Tibial artery (tissue), 4 donors: ENCODE data around the gene MKNK2.
"Not testable (repeated sequence)": the region's sequence is repeated elsewhere in the genome, so short reads cannot be mapped to it uniquely, and the experiment has no call there.

Experiments used
- DNase-seq, 2 donors: peaks; one replicate each; pipeline ENCODE4 v3.0.0-alpha.2; 2019
- H3K27ac ChIP-seq, 2 donors: fragments of 200-600 bp; sonication (generic) in 1 of 2; 1 replicate in 1 of 2; 2 replicates in 1 of 2; pipeline ENCODE4 v1.5.1; 2018 to 2019; ENCODE audit warnings: mild to moderate bottlenecking in 1 of 2
- H3K27me3 ChIP-seq, 2 donors: fragments of 200-600 bp; sonication (generic) in 1 of 2; one replicate each; pipeline versions ENCODE4 v1.5.1 to v1.6.0; 2016 to 2019
- H3K36me3 ChIP-seq, 3 donors: fragments of 200-600 bp; sonication (generic) in 2 of 3; one replicate each; pipeline ENCODE4 v1.5.1; 2016 to 2019; ENCODE audit warnings: mild to moderate bottlenecking in 2 of 3
- H3K4me1 ChIP-seq, 4 donors: fragments of 200-600 bp; sonication (generic) in 2 of 4; 1 replicate in 3 of 4; 2 replicates in 1 of 4; pipeline ENCODE4 v1.5.1; 2016 to 2019
- H3K4me3 ChIP-seq, 2 donors: fragments of 200-600 bp; sonication (generic) in 1 of 2; 1 replicate in 1 of 2; 2 replicates in 1 of 2; pipeline ENCODE4 v1.5.1; 2018 to 2019; ENCODE audit warnings: mild to moderate bottlenecking in 2 of 2
- H3K9me3 ChIP-seq, 3 donors: fragments of 200-600 bp; sonication (generic) in 1 of 3; one replicate each; pipeline ENCODE4 v1.5.1; 2016 to 2019
- intact Hi-C: fragments of 100-400 bp; cut with DNase I; formaldehyde crosslinking; loops from one replicate; pipeline ENCODE4 v1.15.0; 2023; ENCODE audit warnings: low total_unique reads
- TF ChIP-seq, protein P1 (sequence below), 2 experiments: fragments of 200-600 bp in 1 of 2; fragments of 450-650 bp in 1 of 2; IDR thresholded peaks; one replicate each; pipeline ENCODE4 v1.5.1; 2017 to 2019; ENCODE audit warnings: antibody characterized with exemption in 2 of 2, mild to moderate bottlenecking in 1 of 2, moderate library complexity in 1 of 2

The MKNK2 gene

DNA sequence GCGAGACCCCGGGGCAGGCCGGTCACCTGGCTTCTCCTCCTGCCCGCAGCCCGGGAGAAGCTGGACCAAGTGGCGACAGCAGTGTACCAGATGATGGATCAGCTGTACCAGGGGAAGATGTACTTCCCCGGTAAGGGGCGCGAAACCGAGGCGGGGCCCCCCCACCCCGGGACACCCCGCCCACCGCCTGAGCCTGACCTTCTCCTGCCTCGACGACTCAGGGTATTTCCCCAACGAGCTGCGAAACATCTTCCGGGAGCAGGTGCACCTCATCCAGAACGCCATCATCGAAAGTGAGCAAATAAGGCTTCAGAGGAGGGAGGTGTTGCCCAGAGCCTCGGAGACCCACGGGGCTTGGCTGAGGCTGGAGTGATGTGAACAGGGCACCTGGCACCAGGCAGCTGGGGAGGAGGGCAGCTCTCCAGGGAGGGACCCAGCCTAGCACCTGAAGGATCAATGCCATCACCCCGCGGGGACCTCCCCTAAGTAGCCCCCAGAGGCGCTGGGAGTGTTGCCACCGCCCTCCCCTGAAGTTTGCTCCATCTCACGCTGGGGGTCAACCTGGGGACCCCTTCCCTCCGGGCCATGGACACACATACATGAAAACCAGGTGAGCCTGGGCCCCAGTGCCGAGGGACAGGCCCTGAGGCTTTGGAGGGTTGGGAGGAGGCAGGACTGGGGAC is 46.3 kb upstream of the MKNK2 start:
- peak in 1 of 2 donors; percentile 32 for DNase-seq
- Histone ChIP-seq H3K4me1 (peaks cover 4 to 42% (median 31%) of the 10 kb centered on the region in 4 donors), H3K4me3 (peak overlapping the region; percentile 55 to 90), H3K9me3 (no peaks in the 10 kb centered on the region), H3K36me3 (peaks cover 12 to 46% (median 31%) of the 10 kb centered on the region in 3 donors), H3K27me3 (no peaks in the 10 kb centered on the region), H3K27ac (peak overlapping the region; percentile 66 to 87)
- TF ChIP-seq, protein P1, sequence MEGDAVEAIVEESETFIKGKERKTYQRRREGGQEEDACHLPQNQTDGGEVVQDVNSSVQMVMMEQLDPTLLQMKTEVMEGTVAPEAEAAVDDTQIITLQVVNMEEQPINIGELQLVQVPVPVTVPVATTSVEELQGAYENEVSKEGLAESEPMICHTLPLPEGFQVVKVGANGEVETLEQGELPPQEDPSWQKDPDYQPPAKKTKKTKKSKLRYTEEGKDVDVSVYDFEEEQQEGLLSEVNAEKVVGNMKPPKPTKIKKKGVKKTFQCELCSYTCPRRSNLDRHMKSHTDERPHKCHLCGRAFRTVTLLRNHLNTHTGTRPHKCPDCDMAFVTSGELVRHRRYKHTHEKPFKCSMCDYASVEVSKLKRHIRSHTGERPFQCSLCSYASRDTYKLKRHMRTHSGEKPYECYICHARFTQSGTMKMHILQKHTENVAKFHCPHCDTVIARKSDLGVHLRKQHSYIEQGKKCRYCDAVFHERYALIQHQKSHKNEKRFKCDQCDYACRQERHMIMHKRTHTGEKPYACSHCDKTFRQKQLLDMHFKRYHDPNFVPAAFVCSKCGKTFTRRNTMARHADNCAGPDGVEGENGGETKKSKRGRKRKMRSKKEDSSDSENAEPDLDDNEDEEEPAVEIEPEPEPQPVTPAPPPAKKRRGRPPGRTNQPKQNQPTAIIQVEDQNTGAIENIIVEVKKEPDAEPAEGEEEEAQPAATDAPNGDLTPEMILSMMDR (IDR thresholded peaks at IDR 0.05), result no peak
- intact Hi-C loops, result no loop called here

GRCh38 chr19:2096480-2097202 is 45.6 kb upstream of the MKNK2 start, which contains the start of gene IZUMO4:
TSS of gene IZUMO4 (plus strand) at chr19:2096915. CDS start at chr19:2096946, 31 bp downstream.
- peak; percentile 97 to 100 for DNase-seq
- peaks cover 7 to 41% (median 25%) of the 10 kb centered on the region in 3 donors for H3K36me3 ChIP-seq
- intact Hi-C loops, result no loop called here
- H3K4me1 ChIP-seq, result peaks cover 4 to 49% (median 35%) of the 10 kb centered on the region in 4 donors
- no peaks in the 10 kb centered on the region for H3K27me3 ChIP-seq
- TF ChIP-seq, protein P1 (IDR thresholded peaks at IDR 0.05), result peak; percentile 41 to 44
- H3K27ac ChIP-seq, result peak within 1 kb of the TSS; percentile 90 to 97
- no peaks in the 10 kb centered on the region for H3K9me3 ChIP-seq
- peak within 1 kb of the TSS; percentile 63 to 90 for H3K4me3 ChIP-seq

DNA sequence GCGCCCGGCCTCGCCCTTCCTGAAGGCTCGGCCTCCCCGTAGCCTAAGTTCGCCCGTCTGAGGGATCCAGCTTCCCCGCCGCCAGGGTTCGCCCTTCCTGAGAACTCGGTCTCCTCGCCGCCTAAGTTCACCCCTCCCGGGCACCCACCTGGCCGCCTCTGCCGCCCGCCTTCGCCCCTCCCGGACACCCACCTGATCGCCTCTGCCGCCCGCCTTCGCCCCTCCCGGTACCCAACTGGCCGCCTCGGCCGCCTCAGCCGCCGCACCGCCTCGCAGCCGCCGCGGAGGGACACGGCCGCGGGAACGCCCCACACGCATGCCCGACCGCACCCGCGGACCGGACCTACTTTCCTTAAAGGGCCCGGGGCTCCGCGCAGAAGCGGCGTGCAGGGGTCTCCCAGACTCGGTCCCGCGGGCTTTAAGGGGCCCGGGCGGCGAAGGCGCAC is 45.0 kb upstream of the MKNK2 start, which contains the start of gene MOB3A:
TSS of gene MOB3A (minus strand) at position 293 of the 446 bp plus-strand sequence. CDS start 17,766 bp downstream, outside the sequence.
- peak within 1 kb of the TSS; percentile 63 to 90 for H3K4me3 ChIP-seq
- intact Hi-C loops, result no loop called here
- H3K27me3 ChIP-seq, result no peaks in the 10 kb centered on the region
- no peaks in the 10 kb centered on the region for H3K9me3 ChIP-seq
- peaks cover 4 to 55% (median 40%) of the 10 kb centered on the region in 4 donors for H3K4me1 ChIP-seq
- TF ChIP-seq, protein P1 (IDR thresholded peaks at IDR 0.05), result peak; percentile 44 to 48
- H3K36me3 ChIP-seq, result peaks cover under 1 to 38% (median 20%) of the 10 kb centered on the region in 3 donors
- peak; percentile 88 to 95 for DNase-seq
- peak within 1 kb of the TSS; percentile 90 to 97 for H3K27ac ChIP-seq

- H3K4me1 ChIP-seq, result peaks cover 0 to 86% (median 53%) of the 10 kb centered on the region in 4 donors
Measured at GRCh38 chr19:2091926-2092525, 41.0 kb upstream of the MKNK2 start.

GRCh38 chr19:2089727-2090053 is 38.6 kb upstream of the MKNK2 start:
- H3K27me3 ChIP-seq, result no peaks in the 10 kb centered on the region
- H3K9me3 ChIP-seq, result no peaks in the 10 kb centered on the region
- H3K4me1 ChIP-seq, result peaks cover 0 to 79% (median 42%) of the 10 kb centered on the region in 4 donors
- no peak for DNase-seq
- H3K36me3 ChIP-seq, result peaks cover 0 to 24% (median 0%) of the 10 kb centered on the region in 3 donors
- intact Hi-C loops, result no loop called here
- peak overlapping the region in 1 of 2 donors; percentile 2 for H3K4me3 ChIP-seq
- TF ChIP-seq, protein P1 (IDR thresholded peaks at IDR 0.05), result no peak
- H3K27ac ChIP-seq, result peak overlapping the region; percentile 50 to 54

More at GRCh38 chr19:2091926-2092525, 41.0 kb upstream of the MKNK2 start:
- intact Hi-C loops, H3K9me3 ChIP-seq, H3K4me3 ChIP-seq, DNase-seq, H3K27me3 ChIP-seq: not testable (repeated sequence)
- Histone ChIP-seq H3K27ac (peak overlapping the region in 1 of 2 donors; percentile 54), H3K36me3 (peaks cover 0 to 20% (median 0%) of the 10 kb centered on the region in 3 donors)
